Retina (tissue), 1 donor: ENCODE measurements around the gene ESPNL.

Experiments used
- DNase-seq: peaks from one replicate; pipeline ENCODE4 v3.0.0-alpha.2; 2016

ESPNL gene

GRCh38 chr2:238077292-238077691 lies 22.8 kb upstream of the ESPNL start:
- no peak for DNase-seq

GRCh38 chr2:238079874-238080327 lies 20.2 kb upstream of the ESPNL start:
- DNase-seq: no peak

- DNase-seq: no peak
Observed at GRCh38 chr2:238080518-238080917, 19.6 kb upstream of the ESPNL start.

DNA sequence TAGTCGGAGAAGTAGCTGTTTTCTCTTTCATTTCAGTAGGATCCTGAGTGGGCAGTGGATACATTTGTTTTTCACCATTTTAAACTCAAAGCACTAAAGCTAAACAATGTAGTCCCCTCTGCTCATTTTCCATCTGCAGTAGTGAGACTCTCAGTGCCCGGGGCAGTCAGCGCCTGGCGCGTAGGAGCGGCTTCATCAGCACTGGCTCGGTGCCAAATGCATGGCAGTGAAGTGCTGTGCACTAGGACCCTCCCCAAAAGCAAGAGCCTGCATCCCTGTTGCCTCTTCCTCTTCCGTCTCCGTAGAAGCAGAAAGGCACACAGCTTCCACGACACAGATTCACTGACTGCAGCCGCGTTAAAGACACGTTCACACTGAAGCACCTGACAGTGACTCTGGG lies 19.0 kb upstream of the ESPNL start:
- no peak for DNase-seq

- no peak for DNase-seq
Observed at GRCh38 chr2:238081561-238081960, 18.6 kb upstream of the ESPNL start.

GRCh38 chr2:238082151-238082550 lies 18.0 kb upstream of the ESPNL start:
- DNase-seq: no peak

GRCh38 chr2:238082827-238083226 lies 17.3 kb upstream of the ESPNL start:
- no peak for DNase-seq

GRCh38 chr2:238083919-238084318 lies 16.2 kb upstream of the ESPNL start:
- no peak for DNase-seq

DNA sequence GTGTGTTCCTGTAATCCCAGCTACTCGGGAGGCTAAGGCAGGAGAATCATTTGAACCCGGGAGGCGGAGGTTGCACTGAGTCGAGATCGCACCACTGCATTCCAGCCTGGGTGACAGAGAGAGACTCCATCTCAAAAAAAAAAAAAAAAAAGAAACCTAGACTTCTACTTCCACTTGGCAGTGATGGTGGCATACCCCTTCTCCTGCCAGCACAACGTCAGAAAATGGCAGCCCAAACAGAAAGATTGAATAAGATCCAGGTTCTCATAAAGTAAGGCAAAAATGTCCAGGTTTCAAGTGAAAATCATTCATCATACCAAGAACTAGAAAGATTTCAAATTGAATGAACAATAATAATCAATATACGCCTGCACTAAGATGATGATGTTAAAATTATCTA lies 15.4 kb upstream of the ESPNL start:
- no peak for DNase-seq

GRCh38 chr2:238085899-238086298 lies 14.2 kb upstream of the ESPNL start:
- DNase-seq: no peak

DNA sequence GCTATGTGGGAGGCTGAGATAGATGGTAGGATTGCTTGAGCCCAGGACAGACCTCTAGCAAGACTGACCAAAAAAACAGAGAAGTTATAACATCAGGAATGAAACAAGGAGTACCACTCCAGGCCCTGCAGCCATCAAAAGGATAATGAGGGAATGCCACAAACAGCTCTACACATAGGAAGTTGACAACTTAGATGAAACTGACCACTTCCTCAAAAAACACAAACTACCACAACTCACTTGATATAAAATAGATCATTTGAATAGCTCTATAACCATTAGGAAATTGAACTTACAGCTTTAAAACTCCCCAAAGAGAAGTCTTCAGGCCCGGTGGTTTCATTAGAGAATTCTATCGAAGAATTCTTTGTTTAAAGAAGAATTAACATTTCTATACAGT lies 12.9 kb upstream of the ESPNL start:
- no peak for DNase-seq

- no peak for DNase-seq
Observed at GRCh38 chr2:238090887-238091286, 9.3 kb upstream of the ESPNL start.

DNA sequence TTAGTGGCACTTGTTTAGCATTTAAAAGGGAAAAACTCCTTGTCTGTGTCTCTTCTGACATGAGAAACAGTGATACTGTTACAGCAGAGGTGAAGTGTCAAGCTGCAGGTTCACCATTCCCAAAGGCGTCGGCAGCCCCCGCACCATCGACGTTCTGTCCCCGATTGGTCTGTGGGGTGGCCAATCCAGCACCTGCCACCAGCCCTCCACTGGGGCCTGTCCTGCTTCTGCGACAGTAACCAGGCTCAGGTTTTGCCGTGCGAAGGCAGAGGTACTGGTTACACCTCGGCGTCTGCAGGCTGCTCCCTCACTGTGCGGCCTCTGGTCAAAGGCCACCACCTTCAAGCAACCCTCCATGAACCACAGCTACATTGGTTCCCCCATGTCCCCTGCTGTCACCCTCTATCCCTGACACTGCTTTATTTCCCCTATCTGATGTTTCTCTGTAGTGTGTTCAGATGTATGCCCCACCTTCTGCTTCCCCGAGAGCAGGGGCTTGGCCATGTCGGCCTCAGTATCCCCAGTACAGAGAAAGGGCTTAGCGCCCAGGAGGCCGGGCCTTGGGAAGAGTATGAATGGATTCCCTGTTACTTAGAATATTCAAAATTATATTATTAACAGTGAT lies 8.6 kb upstream of the ESPNL start:
- DNase-seq: no peak

DNA sequence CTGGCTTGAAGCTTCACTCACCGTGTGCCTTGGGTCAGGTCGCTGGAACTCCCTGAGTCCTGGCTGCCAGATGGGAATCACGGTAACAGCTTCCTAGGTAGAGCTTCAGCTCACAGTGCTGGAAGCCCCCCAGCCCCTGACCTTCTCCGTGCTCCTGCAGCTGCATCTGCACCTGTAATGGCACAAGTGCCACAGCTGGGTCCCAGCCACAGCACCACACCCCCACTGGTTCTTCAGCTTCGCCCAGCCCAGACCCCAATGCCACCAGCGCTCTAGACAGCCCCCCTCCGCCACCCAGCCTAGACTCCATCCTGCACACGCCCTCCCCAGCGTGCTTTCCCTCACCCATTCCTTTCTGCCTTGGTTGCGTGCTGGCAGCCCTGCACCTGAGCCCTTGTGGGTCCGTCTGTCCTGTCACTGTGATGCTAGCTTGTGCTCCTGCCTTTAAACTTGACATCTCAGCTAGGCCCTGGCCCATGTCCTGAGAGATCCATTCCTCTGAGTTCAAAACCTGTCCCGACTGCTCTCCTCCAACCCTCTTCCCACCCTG lies 7.6 kb upstream of the ESPNL start:
- no peak for DNase-seq

- DNase-seq: no peak
Observed at GRCh38 chr2:238093181-238094140, 6.7 kb upstream of the ESPNL start.

DNA sequence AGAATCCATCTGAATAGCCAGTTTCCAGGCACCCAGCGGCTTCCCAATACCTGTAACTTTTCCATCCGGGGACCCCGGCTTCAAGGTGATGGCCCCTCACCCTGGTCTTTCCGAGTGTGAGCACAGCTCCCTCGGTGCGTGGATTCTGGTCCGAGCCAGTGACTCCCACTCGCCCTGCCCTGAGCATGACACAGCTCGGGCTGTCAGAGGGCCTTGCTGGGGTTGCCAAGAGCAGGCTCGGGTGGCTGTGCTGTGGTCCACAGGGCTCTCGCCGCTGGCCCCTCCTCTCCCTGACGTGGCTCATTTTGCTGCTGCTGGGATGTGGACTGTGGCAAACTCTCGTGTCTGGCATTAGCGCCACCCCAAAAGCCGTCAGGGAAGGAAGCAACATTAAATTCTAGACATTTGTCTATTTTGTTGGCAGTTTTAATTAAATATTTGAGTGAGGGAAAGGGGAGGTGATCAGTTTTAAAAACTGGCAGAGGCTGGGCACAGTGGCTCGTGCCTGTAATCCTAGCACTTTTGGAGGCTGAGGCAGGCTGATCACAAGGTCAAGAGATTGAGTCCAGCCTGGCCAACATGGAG lies 5.6 kb upstream of the ESPNL start:
- DNase-seq: no peak

DNA sequence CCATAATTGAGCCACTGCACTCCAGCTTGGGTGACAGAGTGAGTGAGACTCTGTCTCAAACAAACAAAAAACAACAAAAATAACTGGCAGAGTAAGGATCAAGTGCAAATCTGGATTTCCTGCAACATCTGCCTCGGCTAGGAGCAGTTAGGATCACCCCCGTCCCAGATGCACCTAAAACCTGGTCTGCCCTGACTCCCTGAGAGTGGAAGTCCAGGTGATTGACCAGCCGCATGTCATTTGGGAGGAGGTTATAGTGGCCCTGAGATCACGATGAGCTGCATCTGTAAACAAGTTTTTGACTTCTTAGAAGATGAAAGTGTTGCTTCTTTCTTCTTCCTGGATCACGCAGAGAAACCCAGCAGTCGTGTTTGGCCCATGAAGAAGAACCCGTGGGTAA lies 5.0 kb upstream of the ESPNL start:
- DNase-seq: no peak

GRCh38 chr2:238096311-238097011 lies 3.7 kb upstream of the ESPNL start:
- no peak for DNase-seq

GRCh38 chr2:238097201-238097987 lies 2.7 kb upstream of the ESPNL start:
- DNase-seq: no peak

DNA sequence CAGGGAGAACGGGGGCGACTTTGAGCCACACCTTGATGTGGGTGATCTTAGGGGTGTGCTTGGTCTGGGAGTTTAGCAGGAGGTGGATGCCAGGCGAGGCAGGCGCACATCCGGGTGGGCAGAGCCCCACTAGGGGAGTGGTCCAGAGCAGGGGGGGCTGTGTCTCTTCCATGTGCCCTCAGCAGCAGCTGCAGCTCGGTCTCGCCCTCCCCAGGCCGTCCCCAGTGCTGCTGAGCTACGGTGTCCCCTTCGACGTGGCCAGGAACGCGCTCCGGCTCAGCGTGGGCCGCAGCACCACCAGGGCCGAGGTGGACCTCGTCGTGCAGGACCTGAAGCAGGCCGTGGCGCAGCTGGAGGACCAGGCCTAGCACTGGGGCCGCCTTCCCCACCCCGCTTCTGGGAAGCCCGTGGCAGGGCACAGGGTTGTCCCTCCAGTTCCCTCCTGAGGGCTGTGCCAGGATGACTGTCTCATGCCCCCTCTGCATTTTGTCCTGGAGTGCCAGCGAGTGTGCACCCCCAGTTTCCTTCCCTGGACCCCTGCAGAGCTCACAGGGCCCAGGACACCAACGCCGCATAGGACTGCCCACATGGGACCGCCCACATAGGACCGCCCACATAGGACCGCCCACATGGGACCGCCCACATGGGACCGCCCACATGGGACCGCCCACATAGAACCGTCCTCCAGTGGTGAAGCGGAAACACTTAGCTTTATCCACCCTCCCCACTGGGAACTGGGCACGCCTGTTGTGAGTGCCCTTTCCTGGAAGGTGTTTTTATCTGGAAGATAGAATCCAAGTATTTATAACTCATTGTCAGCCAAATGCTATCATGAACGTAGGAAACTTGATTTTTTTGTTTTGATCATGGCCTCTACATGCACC lies 1.9 kb upstream of the ESPNL start:
- no peak for DNase-seq
